Stimulated activated CD8-positive, alpha-beta memory T cell treated with anti-CD3 and anti-CD28 coated beads, Interleukin-4, amount 100 ng/mL, for 1 hour (primary cell): ENCODE results near the gene LLCFC1.
"Not testable (repeated sequence)": the region's sequence is repeated elsewhere in the genome, so short reads cannot be mapped to it uniquely, and the experiment has no call there.

Source experiments
- DNase-seq, 2 donors: peaks; one replicate each; pipeline ENCODE4 v3.0.0-alpha.2; 2020; ENCODE audit warnings: low read depth in 2 of 2, low spot score in 1 of 2

Gene LLCFC1

DNA sequence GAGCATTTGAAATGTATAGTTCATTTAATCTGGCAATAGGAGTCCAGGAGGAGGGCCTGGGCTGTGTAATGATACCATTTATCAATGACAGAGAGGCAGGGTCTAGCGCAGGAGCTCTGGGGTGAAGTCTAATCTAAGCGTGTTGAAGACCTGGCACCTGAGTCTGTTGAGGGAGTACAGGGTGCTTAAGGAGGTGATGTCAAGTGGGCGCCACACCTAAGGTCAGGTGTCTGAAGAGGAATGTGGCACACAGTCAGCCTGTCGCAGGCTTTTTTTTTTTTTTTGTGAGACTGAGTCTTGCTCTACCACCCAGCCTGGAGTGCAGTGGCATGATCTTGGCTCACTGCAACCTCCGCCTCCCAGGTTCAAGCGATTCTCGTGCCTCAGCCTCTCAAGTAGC, 2.3 kb downstream of the LLCFC1 start:
- no peak for DNase-seq

DNA sequence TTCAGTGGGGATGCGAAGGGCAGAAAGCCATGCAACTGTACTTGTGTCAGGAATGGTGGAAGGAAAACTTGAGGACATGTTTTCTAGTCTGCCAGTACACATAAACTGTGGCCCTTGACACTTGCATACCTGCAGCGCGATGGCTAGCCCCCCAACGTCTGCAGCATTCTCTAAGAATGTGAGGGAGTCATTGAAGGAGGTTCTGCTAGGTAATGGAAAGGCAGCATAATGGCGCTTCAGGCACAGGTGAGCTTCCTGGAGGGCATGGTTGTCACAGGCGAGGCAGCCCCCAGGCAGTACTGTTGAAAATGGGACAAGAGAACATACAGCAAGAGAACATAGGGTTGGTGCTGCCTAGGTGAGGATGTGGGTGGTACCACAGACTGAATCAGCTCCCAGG, 3.5 kb downstream of the LLCFC1 start:
- DNase-seq, result no peak

DNA sequence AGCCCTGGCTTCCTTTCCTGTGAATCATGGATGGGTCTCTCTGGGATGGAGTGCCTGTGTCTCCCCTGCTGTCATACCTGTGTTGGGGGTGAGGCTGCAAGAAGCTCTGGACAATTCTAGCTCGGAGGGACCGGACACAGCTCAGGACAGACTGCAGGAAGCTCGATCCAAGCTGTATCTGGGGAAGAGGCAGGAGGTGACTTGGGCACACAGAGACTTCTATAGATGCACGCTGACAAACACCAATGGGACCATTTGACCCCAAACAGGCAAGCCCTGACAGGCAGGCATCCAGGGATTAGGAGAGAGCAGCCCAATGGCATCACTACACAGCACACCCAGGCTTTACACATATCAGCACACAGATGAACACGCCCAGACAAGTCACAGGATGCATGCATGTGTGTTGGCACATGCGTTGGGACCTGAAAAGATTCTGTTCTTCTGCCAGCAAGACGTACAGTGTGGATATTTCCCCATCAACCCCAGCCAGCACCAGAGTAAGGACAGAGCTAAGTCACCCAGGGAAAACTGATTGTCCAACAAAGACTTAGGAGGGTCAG, 4.5 kb downstream of the LLCFC1 start:
- no peak for DNase-seq

DNA sequence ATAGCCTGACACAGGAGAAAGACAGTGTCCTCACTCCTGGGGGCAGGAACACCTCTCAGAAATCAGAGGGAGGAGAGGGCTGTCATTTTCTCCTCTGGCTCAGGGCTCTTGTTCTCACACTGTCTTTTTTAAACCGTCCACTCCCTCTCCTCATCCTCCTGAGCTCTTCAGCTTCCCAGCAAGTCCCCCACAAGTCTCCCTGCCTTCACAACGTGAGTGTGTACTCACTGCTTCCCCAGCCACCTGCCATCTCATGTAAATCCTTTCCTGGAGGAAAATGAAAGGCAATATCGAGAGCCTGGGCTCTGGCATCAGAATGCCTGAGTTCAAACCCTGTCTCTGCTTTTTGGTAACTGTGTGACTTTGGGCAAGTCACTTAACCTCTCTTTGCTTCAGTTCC, 5.7 kb downstream of the LLCFC1 start:
- no peak for DNase-seq

DNA sequence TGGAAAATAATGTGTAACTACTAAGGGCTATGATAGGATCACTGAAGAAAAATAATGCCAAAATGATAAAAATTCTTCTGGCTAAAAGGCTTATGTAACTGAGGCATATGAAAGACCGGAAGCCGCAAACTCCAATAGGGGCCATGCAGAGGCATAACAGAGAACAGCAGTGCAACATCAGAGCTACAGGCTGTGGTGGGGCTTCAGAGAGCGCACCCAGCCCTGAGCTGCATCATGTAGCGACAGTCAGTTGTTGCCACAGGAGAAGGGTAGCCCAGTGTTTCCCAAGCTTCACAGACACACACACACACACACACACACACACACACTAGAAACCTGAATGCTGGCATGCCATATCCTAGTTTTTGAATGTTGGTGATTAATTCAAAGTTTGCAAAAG, 9.3 kb downstream of the LLCFC1 start:
- no peak for DNase-seq

DNA sequence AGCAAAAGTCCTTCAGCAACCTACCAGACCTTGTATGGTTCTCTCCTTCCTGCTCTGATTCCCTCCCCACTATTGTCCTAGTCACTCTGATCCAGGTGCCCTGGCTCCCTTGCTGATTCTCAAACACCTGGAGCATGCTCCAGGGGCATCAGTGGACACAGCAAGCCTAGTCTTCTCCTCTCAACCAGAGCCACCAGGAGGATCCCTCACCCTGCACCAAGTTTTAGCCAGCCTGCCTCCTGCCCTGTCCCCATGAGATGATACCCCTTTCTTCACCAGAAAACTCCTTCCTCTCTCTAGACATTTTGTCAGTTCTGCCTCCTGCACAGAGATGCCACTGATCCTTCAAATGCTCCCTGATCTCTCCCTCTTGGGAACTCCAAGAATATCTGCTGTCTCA, 11.0 kb downstream of the LLCFC1 start:
- DNase-seq, result no peak

DNA sequence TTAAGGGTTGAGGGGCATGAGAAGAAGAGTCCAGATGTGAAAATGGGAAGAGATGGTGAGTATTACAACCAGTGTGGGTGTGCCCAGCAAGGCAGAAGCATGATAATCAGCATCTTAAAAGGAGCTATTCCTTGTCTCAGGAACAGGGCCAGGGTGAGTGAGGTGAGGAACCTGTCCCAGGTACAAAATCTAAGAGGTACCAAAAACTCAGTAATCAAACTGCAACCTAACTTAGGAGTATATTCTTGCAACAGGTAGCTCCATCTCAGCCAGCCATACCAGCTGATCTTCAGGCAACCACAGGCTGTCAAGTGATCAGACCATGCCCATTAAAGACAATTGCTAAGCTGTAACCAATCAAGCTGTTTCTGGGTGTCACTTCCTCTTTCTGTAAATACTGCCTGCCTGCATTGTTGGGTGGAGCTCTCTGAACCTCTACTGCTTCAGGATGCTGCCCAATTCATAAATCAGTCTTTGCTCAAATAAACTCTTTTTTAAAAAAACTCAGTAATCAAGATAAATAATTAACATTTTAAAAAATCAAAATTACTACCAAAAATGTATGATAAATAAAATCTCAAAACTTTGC, 15.5 kb downstream of the LLCFC1 start:
- DNase-seq, result no peak

DNA sequence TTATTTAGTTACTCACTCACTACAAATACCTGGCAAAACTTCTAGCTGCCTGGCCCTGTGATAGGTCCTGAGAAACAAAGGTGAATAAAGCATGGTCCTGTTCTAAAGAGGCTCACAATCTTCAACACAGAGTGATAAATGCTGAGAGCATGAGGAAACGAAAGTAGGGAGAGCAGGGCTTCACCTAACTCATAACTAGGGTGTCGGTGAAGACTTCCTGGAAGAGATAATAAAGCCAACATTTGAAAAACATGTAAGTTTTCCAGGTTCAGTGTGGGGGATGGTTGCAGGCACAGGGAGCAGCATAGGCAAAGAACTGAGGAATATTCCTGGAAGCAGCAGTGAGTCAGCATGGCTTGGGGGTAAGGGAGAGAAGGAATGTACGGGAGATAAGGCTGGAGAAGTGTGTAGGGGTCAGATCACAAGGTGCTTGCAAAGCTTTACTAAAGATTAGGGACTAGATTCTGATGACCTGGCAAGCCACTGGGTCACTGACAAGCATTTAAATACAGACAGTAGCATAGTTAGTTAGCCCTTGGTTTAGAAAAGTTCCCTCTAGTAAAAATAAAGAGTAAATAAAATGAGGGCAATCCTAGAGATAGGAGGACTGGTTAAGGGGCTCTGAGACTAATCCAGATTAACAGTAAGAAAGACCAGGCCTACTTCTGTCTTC, 17.8 kb downstream of the LLCFC1 start:
- DNase-seq, result no peak

DNA sequence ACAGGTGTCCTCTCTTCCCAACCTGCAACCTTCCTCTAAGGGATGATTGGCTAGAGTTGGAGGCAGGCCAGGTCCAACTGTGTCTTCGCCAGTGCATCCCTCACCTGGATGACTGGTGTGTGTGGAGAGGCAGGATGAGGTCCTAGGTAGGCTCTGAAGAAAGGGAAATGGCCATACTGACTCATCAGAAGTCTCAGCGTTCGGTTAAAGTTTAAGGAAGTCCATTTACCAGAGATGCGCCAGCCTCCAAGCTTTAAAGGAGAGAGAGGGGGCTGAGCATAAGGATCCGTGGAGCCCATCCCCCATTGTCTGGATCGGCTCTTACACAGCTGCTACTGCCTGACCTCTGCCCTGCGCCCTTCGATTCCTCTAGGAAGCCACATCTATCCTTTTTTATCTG, 18.4 kb downstream of the LLCFC1 start:
- no peak for DNase-seq

DNA sequence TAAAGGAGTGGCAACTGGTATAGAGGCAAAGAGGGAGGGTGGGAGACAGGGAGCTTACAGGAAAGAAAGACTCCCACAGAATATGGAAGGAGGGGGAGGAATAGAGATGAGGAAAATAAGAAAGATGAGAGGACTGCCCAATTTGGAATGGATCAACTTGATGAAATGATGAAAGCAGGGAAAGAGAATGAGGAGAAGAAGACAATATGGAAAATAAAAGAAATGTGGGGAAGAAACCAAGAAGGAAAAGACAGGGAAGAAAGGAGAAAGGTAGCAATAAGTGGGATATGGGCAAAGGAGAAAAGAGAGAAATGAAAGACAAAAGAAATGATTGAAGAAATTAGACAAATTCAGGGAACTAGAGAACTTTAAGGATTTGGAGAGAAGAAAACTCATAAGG, 19.9 kb downstream of the LLCFC1 start:
- DNase-seq, result no peak

DNA sequence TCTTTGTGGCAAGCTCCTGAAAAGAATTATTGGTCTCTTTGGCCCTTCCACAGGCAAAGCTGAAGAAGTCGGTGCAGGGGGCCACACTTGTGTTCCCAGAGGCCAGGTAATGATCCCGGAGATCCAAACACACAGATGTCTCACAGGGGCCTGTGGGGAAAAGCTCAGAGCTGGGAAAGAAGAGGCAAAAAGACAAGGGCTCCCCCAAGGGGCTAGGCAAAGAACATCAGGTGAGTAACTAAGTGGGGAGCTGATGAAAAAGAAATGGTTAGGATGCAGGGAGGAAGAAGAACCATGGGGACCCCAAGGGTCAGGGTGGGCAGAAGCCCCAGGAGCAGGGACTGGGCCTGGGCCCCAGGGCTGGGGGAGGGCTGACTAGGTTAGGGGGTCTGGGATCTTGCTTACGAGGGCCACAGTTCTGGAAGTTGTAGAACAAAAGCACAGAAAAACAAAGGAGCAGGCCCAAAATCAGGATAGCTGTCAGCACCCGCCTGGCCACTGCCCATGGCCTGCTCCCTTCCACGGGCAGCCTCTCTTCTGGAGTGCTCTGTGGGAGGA, 21.8 kb downstream of the LLCFC1 start:
- DNase-seq, result no peak

DNA sequence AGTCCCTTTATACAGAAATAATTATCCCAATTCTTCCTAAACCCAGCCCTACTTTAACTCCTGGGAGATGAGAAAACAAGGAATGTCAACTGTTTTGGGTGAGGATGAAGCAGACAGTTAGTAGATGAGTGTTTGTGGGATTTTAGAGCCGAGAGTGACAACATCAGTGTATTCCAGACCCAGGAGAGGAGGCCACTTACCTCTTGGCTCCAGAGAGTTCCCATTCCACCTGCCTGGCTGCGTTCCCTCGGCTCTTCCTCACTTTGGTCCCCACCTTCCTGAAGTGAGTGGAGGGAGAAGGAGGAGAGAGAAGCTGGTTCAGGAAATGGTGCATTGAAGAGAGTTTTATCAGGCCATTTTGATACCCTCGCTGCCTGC, 22.3 kb downstream of the LLCFC1 start:
- no peak for DNase-seq

DNA sequence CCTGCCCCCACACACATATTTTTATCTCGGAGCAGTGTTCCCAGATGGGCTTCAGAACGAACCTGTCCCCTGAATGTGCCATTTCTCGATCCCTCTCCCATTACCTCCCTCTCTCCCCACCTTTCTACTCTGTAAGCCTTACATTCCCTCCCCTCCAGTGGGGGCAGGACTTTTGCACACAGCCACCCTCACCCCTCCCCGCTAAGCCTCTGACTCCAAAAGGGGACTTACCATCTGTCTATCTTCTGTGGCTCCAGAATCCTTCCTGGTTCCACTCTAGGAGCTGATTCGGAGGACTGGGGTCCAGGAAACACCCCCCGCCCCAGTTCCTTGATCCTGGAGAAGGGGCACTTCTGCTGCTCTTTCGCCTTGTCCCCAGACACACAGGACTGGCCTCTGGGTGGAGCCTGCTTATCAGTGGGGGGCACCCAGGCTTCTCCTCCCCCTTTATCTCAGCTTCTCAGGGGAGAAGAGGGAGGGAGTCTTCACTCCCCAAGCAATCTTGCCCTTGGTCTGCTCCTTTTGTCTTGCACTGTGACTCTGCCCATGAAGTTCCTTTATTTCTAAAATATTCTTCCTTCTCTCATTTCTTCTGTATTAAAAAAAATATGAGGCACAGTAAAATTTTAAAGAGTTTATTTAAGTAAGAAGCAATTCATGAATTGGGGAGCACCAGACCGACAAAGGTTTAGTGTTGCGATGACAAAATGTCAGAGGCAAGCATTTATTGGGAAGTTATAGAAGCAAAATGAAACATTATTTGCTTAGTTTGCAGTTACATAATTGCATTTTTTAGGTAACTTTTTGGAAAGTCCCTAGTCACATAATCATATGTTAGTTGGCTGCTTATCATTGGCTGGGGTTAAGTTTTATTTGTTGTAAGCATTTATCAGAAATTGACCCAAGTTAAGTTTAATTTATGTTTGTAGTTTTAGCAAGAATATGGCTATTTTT, 23.0 kb downstream of the LLCFC1 start, which contains the start of gene KEL:
TSS of gene KEL (minus strand) at position 391 of the 954 bp plus-strand sequence. CDS start at position 234, 157 bp downstream.
- DNase-seq, result no peak

DNA sequence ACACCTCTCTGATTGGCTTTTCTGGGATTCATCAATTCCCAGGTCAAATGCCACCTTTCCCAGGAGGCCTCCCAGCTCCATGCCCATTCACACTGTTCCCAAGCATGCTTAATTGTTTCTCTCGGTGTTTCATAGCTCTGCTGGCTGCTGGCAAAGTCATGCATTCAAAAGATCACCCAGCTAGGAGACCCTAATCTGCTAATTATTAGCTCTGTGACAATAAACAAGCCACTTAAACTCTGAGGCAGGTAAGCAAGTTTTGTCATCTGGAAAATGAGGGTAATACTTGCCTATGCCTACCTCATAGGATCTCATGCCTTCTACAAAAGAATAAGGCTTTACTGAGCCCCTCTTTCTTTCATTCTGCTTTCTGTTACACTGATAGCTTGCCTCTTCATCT, 23.7 kb downstream of the LLCFC1 start:
- no peak for DNase-seq

DNA sequence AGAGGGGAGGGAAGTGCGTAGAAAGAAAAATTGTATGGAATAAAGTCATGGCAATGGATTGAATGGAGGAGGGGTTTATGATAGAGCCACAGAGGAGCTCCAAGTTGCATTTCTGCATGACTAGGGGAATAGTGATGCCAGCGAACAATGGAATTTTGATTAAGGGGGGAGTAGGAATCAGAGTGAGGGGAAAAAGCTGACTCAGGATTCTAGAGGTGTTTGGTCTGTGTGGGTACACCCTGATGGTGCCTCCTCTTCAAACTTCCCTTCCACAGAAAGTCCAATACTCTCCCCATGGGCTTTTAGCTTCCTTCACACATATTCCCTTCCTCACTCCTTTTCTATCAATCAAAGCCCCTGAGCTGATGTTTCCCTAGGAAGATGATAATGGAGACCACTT, 24.7 kb downstream of the LLCFC1 start:
- no peak for DNase-seq

DNA sequence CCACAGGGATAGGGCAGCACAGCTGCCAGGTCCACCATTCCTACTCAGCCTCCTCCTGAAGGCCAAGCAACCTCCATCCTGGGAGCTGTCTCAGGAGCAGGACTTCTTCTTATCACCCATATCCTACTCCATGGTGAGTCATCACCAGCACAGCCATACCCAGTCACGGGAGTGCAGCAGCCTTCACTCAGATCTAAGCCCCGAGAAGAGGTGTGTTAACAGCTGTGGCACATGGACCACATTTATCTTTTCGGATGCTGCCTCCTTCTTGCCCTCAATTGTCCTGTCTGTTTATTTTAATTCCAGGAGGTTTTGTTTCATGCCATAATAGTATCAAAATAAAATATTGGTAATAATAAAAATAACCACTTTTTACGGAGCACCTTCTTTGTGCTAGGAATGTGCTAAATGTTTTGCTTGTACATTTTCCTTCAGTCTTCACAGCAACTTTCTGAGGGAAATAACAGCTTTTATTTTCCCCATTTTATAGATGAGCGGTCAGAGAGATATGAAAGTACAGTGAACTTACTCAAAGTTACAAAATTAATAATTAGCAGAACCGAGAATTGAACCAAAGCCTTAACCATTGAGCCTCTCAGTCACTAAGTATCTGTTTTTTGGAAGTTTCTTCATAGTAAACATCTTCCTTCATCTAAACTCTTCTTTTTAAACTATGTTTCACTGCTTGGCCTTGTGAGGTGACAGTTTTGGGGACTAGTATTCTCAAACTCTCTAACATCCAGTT, 25.4 kb downstream of the LLCFC1 start:
- DNase-seq, result no peak

DNA sequence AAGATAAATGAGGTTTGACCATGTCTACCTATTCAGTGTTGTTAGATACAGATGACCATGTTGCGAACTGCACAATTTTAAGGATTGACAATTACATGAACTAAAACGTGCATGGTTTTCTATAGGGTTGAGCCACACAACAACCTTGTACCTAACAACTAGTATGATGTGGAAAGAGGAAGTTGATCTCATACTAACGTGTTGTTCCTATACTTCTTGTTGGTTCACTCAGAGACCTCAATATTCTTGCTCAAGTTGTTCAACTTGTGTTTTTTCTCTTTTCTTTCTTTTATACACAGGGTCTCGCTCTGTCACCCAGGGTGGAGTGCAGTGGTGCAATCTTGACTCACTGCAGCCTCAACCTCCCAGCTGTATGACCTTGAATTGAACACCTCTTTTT, 28.9 kb downstream of the LLCFC1 start:
- DNase-seq, result no peak

DNA sequence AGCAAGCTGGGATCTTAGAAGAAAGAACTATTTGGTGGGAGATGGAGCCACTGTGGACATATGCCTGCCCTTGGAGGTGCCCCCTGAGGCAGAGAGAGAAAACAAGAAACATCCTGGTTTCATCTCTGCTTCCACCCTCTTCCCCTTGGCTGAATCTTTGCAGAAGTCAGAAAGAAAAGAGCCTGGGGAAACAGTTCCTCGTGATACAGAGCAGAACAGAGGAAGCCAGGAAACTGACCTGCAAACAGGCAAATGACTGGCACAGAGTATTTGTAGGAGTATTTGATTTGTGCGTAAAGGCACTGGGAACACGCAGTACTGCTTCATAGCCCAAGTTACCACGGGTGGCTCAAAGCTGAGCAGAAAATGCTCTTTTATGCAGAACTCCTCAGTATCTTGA, 29.9 kb downstream of the LLCFC1 start:
- DNase-seq, result no peak

DNA sequence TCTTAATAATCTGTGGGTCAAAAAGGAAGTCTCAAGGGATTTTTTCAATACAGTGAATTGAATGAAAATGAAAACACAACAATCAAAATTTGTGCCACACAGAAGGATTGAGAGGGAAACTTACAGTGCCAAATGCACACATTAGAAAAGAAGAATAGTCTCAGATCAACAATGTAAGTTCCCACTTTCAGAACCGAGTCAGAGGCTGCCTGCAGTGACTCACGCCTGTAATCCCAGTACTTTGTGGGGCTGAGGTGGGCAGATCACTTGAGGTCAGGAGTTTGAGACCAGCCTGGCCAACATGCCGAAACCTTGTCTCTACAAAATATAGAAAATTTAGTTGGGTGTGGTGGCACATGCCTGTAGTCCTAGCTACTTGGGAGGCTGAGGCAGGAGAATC, 35.3 kb downstream of the LLCFC1 start:
- no peak for DNase-seq

DNA sequence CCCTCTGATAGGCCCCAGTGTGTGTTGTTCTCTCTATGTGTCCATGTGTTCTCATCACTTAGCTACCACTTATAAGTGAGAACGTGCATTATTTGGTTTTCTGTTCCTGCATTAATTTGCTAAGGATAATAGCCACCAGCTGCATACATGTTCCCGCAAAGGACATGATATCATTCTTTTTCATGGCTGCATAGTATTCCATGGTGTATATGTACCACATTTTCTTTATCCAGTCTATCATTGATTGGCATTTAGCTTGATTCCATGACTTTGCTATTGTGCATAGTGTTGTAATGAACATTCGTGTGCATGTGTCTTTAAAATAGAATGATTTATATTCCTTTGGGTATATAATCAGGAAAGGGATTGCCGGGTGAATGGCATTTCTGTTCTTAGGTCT, 39.1 kb downstream of the LLCFC1 start:
- DNase-seq, result not testable (repeated sequence)

DNA sequence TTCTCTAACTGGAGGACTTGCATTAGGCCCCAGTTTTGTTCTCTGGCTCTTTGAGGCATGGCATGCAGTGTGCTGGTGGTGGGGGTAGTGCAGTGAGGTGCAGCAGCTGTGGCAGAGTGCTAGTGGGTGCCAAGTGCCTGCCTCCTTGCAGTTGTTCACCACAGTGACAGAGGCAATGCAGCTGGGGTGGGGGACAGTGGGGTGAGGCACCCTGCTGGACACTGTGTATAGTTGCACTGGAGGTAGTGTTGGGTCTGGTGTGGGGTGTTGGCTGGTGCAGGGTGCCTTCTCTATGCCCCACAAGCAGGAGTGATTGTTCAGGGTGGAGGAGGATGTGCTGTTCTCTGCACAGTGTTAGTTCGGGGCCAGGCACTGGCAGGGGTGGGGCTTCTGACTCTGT, 44.5 kb downstream of the LLCFC1 start:
- DNase-seq, result no peak
